ENCODE data around the gene KLHDC9.

GRCh38 chr1:161089938-161090337, 8.2 kb upstream of the KLHDC9 start:
- TF ChIP-seq CTCF (optimal IDR thresholded peaks at IDR 0.05 in 1 of 3, IDR thresholded peaks at IDR 0.05 in 1 of 3, conservative IDR thresholded peaks at IDR 0.05 in 1 of 3; ENCODE audit: extremely low read depth in 1 of 3, insufficient read depth in 2 of 3, low read length in 3 of 3) (no peak), EZH2 (IDR thresholded peaks at IDR 0.05; ENCODE audit: low read length) (no peak)
